ENCODE data around the gene EEF1E1. TPM values are rescaled to one million over a fixed set of nuclear protein-coding genes. Genes with fewer than 3 reads are reported as not detected.

EEF1E1 gene
- total and polyA plus RNA-seq, 9 of the 15 experiments (the other 6 are each of a cell fraction or from before 2014, with no cell fraction given): 135 to 1,355 (median 327) TPM

DNA sequence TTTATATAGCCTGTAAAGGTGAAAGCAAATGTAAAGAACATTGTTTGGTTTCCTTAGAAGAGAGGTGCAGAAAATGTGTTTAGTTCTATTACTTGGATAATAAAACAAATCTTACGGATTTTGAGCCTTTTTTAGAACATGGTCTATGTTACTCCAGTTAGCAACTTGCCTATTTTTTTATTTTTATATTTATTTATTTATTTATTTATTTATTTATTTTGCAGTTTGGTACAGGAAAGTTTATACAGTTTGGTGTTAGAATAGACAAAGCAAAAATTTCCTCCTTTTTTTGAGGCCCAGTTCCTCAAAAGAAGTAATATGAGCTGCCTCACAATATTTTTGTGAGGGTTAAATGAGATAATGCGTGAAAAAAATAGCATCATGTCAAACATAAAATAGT, 41.6 kb upstream of the EEF1E1 start:
- no peaks in the 10 kb centered on the region for H3K79me2 ChIP-seq (ENCODE audit: control insufficient read depth, insufficient read depth, low read length)
- no peaks in the 10 kb centered on the region; a peak in 1 of 5 replicates for H3K4me1 ChIP-seq (replicated peaks in 1 of 2; ENCODE audit: control insufficient read depth in 2 of 2, insufficient read depth in 2 of 2, low read length in 2 of 2)
- intact Hi-C loops (cut with micrococcal nuclease): no loop called here
- H3K4me3 ChIP-seq: no peak overlapping the region
- ATAC-seq (no peak), FAIRE-seq (no peak), DNase-seq (ENCODE audit: extremely low read depth in 1 of 4, low spot score in 3 of 4) (no peak)
- H3K4me2 ChIP-seq (ENCODE audit: insufficient read depth, low read length): no peak overlapping the region
- H3K9me3 ChIP-seq (replicated peaks; ENCODE audit: control insufficient read depth, insufficient read depth, low read depth, low read length): no peaks in the 10 kb centered on the region
- no peaks in the 10 kb centered on the region for H4K20me1 ChIP-seq (replicated peaks; ENCODE audit: control insufficient read depth, insufficient read depth, low read length)
- H3K27ac ChIP-seq (ENCODE audit: extremely low read depth, low read depth, low read length): no peak overlapping the region
- in situ Hi-C loops (cut with MboI): no loop called here
- H3K9ac ChIP-seq (ENCODE audit: insufficient read depth in 1 of 2, low read depth in 2 of 2, low read length in 2 of 2): no peak overlapping the region
- H3K9me1 ChIP-seq (ENCODE audit: control insufficient read depth, insufficient read depth, low read length): no peaks in the 10 kb centered on the region
- BruUV-seq (replicated peaks): no TSS peak
- ChIA-PET POLR2A (no interaction called here), CTCF (ENCODE audit: low intra/inter-chr PET ratio) (no interaction called here)
- no peak for TF ChIP-seq HDAC1 (IDR thresholded peaks at IDR 0.05)
- no peak for TF ChIP-seq GABPB2 (CRISPR knock-in tag; conservative IDR thresholded peaks at IDR 0.05)
- peaks cover 0 to 12% of the 10 kb centered on the region in 2 experiments; a peak in 4 of 5 replicates for H3K27me3 ChIP-seq (ENCODE audit: control insufficient read depth in 2 of 2, insufficient read depth in 2 of 2, low read length in 2 of 2)
- H2AFZ ChIP-seq (ENCODE audit: low read depth, low read length): no peak overlapping the region
- H3K36me3 ChIP-seq (ENCODE audit: control insufficient read depth, insufficient read depth, low read length): no peaks in the 10 kb centered on the region
- WGBS (ENCODE audit: insufficient coverage, low coverage, missing lambda C conversion rate): 2% methylated on average over 2 of the region's 2 CpGs

- Histone ChIP-seq H3K27me3 (ENCODE audit: control insufficient read depth in 2 of 2, insufficient read depth in 2 of 2, low read length in 2 of 2) (peaks cover 6 to 18% of the 10 kb centered on the region in 2 experiments; a peak in 3 of 5 replicates), H3K4me1 (replicated peaks in 1 of 2; ENCODE audit: control insufficient read depth in 2 of 2, insufficient read depth in 2 of 2, low read length in 2 of 2) (no peaks in the 10 kb centered on the region; a peak in 1 of 5 replicates), H3K9ac (ENCODE audit: insufficient read depth in 1 of 2, low read depth in 2 of 2, low read length in 2 of 2) (no peak overlapping the region), H3K9me1 (ENCODE audit: control insufficient read depth, insufficient read depth, low read length) (no peaks in the 10 kb centered on the region), H2AFZ (ENCODE audit: low read depth, low read length) (no peak overlapping the region), H3K9me3 (replicated peaks; ENCODE audit: control insufficient read depth, insufficient read depth, low read depth, low read length) (no peaks in the 10 kb centered on the region), H4K20me1 (replicated peaks; ENCODE audit: control insufficient read depth, insufficient read depth, low read length) (no peaks in the 10 kb centered on the region), H3K79me2 (ENCODE audit: control insufficient read depth, insufficient read depth, low read length) (no peaks in the 10 kb centered on the region), H3K4me3 (no peak overlapping the region), H3K27ac (ENCODE audit: extremely low read depth, low read depth, low read length) (no peak overlapping the region), H3K36me3 (ENCODE audit: control insufficient read depth, insufficient read depth, low read length) (no peaks in the 10 kb centered on the region), H3K4me2 (ENCODE audit: insufficient read depth, low read length) (no peak overlapping the region)
- no peak for TF ChIP-seq TAF1 (IDR thresholded peaks at IDR 0.05; ENCODE audit: control insufficient read depth, extremely low read depth, insufficient read depth, low read length, severe bottlenecking)
- ATAC-seq (peak; percentile 25), DNase-seq (ENCODE audit: extremely low read depth in 1 of 4, low spot score in 3 of 4) (no peak), FAIRE-seq (no peak)
- WGBS (ENCODE audit: insufficient coverage, low coverage, missing lambda C conversion rate): 1% methylated on average over 7 of the region's 7 CpGs
- intact Hi-C loops (cut with micrococcal nuclease): no loop called here
- ChIA-PET POLR2A (interaction anchor here (0.6 to 1.5 kb wide), 3 partner anchors 17 to 111 kb away, joined by 3 to 6 read pairs (median 3); no protein-coding TSS in a partner anchor), CTCF (ENCODE audit: low intra/inter-chr PET ratio) (no interaction called here)
- BruUV-seq (replicated peaks): no TSS peak
- in situ Hi-C loops (cut with MboI): no loop called here
Measured at GRCh38 chr6:8139451-8139850, 37.1 kb upstream of the EEF1E1 start.
